Left ventricle myocardium inferior (tissue), 1 donor: ENCODE measurements around the gene TTYH3. TPM values are rescaled to one million over a fixed set of nuclear protein-coding genes. Genes with fewer than 3 reads are reported as not detected.

ENCODE experiments used
- DNase-seq: peaks from one replicate; pipeline ENCODE4 v3.0.0-alpha.2; 2020
- H3K27ac ChIP-seq: fragments of 200-600 bp; replicated peaks from 2 replicates; pipeline ENCODE4 v1.8.0; 2021
- H3K27me3 ChIP-seq: fragments of 200-600 bp; 2 replicates; pipeline ENCODE4 v1.8.0; 2021; ENCODE audit warnings: low read depth
- H3K36me3 ChIP-seq: fragments of 200-600 bp; 2 replicates; pipeline ENCODE4 v1.8.0; 2021
- H3K4me1 ChIP-seq: fragments of 200-600 bp; 2 replicates; pipeline ENCODE4 v1.8.0; 2021
- H3K4me3 ChIP-seq: fragments of 200-600 bp; 2 replicates; pipeline ENCODE4 v1.8.0; 2021; ENCODE audit warnings: mild to moderate bottlenecking, moderate library complexity
- H3K9me3 ChIP-seq: fragments of 200-600 bp; replicated peaks from 2 replicates; pipeline ENCODE4 v1.8.0; 2021
- intact Hi-C: fragments of 100-400 bp; cut with micrococcal nuclease; formaldehyde crosslinking; loops from one replicate; pipeline ENCODE4 v1.11.0; 2022
- total RNA-seq: library from RNA; stranded (reverse); fragmentation: NEBNext Ultra II Directional; extraction: Animal tissue kit (Norgen Biotek cat#: 25700); gene quantifications from one replicate; pipeline ENCODE4 v1.2.1, GENCODE V29; 2021
- TF ChIP-seq, protein P1 (sequence below): fragments of 200-600 bp; IDR thresholded peaks from 2 replicates; pipeline ENCODE4 v1.8.0; 2021; ENCODE audit warnings: antibody characterized with exemption, mild to moderate bottlenecking, borderline replicate concordance
- donor health status: DM: no; HTN: yes; CAD: no; lungs with severe emphysema.

Gene TTYH3
- total RNA-seq, 1 donor from 2014 or later = 10.9 TPM

DNA sequence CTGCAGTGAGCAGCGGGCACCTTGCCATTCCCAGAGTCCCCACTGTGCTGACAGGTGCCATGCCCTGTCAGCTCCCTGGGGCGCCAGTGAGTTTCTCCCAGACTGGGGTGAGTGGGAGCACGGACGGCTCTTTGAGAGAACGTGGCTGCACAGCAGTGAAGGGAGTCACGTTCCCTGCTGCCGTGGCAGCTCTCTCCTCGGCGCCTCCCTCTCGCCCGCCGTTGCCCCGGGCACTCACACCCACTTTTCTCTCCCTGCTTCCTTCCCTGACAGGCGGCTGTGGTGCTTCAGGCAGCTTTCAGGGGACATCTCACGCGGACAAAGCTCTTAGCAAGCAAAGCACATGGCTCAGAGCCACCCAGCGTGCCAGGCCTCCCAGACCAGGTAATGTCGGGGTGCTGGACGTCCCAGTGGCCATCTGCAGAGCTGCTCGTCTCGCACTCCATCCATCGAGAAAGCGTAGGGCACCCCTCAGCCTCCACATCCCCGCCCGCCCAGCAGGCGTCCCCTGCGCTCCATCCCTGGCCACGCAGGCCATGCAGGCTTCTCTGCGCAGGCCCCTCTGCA is 27.1 kb upstream of the TTYH3 start:
- intact Hi-C loops = no loop called here
- peak; percentile 72 for DNase-seq
- TF ChIP-seq, protein P1, sequence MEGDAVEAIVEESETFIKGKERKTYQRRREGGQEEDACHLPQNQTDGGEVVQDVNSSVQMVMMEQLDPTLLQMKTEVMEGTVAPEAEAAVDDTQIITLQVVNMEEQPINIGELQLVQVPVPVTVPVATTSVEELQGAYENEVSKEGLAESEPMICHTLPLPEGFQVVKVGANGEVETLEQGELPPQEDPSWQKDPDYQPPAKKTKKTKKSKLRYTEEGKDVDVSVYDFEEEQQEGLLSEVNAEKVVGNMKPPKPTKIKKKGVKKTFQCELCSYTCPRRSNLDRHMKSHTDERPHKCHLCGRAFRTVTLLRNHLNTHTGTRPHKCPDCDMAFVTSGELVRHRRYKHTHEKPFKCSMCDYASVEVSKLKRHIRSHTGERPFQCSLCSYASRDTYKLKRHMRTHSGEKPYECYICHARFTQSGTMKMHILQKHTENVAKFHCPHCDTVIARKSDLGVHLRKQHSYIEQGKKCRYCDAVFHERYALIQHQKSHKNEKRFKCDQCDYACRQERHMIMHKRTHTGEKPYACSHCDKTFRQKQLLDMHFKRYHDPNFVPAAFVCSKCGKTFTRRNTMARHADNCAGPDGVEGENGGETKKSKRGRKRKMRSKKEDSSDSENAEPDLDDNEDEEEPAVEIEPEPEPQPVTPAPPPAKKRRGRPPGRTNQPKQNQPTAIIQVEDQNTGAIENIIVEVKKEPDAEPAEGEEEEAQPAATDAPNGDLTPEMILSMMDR = no peak

DNA sequence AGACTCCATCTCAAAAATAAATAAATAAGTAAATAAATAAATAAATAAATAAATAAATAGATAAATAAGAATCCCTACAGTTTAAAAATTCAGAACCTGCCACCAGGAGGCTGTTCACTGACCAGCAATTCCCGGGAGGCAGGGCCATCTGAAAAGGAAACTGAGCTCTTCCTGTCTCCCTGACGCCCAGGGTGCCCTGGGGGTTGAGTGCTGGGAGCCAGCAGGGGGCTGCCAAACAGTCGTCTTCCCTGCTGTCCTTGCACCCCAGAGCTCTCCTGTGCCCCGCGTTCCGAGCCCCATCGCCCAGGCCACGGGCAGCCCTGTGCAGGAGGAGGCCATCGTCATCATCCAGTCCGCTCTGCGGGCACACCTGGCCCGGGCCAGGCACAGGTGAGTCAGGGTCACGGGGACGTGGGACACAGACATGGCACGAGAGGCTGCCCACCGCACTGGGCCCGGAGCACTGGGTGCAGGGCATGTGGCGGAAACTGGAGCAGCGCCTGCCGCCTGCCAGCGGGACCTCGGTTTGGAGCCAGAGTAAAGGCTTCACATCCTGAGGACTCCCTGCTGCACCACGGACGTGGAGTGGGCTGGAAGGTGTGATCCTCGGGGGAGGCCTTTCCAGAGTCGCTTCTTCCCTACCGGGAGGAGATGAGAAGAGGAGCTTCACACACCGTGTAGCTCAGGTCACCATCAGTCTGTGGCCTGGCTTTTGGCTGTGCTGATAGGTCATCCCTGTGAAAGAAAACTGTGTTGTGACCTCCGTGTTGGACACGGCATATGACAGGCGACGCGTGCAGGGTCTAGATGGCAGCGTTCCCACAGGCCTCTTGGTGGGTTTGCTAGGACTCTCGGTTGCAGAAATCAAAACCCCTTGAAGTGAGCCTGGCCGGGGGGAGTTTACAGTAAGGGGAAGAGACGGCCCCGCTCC is 25.9 kb upstream of the TTYH3 start:
- TF ChIP-seq, protein P1 = peak; percentile 16
- Histone ChIP-seq H3K9me3 (no peaks in the 10 kb centered on the region), H3K27ac (peak overlapping the region; percentile 85), H3K4me1 (peaks cover 50% of the 10 kb centered on the region), H3K36me3 (peaks cover 13% of the 10 kb centered on the region), H3K27me3 (no peaks in the 10 kb centered on the region), H3K4me3 (no peak overlapping the region)
- intact Hi-C loops = no loop called here
- no peak for DNase-seq

More for the DNA sequence above, 27.1 kb upstream of the TTYH3 start:
- H3K27me3 ChIP-seq = no peaks in the 10 kb centered on the region
- H3K4me3 ChIP-seq = no peak overlapping the region
- peak overlapping the region; percentile 64 for H3K27ac ChIP-seq
- H3K4me1 ChIP-seq = peaks cover 50% of the 10 kb centered on the region
- H3K9me3 ChIP-seq = no peaks in the 10 kb centered on the region
- H3K36me3 ChIP-seq = peaks cover 22% of the 10 kb centered on the region

DNA sequence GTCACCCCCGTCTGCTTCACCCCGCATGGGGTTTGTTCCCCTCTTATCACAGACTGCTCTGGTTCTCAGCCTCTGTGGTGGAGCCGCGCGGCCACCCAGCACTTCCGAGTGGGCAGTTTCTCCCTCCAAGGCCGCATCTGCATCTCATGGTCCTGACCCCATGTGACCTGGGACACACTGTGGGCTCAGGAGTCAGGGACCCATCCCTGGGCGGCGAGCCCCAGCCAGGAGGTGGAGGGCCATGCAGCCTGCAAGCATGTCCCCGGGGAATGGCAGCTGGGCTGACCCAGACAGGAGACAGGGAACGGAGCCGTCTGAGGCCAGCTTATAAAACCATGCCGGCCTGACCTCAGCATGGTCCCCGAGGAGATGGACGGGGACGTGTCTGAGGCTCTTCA is 25.2 kb upstream of the TTYH3 start:
- peaks cover 50% of the 10 kb centered on the region for H3K4me1 ChIP-seq
- peaks cover 7% of the 10 kb centered on the region for H3K36me3 ChIP-seq
- H3K27me3 ChIP-seq = no peaks in the 10 kb centered on the region
- peak; percentile 51 for DNase-seq
- TF ChIP-seq, protein P1 = no peak
- peak overlapping the region; percentile 32 for H3K4me3 ChIP-seq
- intact Hi-C loops = no loop called here
- peak overlapping the region; percentile 85 for H3K27ac ChIP-seq
- H3K9me3 ChIP-seq = no peaks in the 10 kb centered on the region

DNA sequence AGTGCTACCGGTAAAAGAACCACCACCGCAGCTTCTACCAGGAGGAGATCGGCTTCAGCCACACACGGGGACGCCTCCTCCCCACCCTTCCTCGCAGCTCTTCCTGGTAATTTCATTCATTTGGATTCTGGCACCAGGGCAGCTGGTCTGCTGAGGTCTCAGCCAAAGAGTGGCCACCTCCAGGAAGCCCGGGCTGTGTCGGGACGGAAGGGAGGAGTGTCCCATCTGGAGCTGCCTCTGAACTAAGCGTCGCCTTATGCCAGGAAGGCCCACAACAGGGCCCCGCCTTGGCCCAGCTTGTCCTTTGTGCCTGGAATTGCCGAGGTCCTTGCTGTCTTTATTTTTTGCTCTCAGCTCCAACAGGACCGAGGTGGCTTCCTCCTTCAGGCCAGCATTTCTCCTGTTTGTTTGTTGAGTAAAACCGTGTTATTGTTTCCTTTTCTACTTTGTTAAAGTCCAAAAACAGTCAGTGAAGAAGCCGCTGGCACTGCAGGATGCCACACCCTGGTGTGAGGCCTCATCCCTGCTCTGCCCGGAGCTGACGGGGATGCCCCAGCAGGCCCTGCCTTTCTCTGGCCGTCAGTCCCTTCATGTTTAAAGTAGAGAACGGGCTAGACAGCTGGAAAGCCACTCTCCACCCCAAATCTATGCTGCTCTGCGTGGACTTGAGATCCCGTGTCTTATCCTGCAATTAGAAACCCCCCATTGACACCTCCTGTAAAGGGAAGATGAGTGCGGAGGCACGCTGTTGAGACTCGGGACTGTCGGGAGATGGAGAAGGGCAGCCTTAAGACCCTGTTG is 24.5 kb upstream of the TTYH3 start:
- Histone ChIP-seq H3K9me3 (no peaks in the 10 kb centered on the region), H3K27ac (peak overlapping the region; percentile 85), H3K4me3 (peak overlapping the region; percentile 32), H3K4me1 (peaks cover 50% of the 10 kb centered on the region), H3K36me3 (no peaks in the 10 kb centered on the region), H3K27me3 (no peaks in the 10 kb centered on the region)
- TF ChIP-seq, protein P1 = no peak
- intact Hi-C loops = no loop called here
- peak; percentile 83 for DNase-seq
